ENCODE measurements around the gene CLEC16A.

Gene CLEC16A

GRCh38 chr16:11224894-11225676 lies 280.7 kb downstream of the CLEC16A start:
- H3K4me3 ChIP-seq (IDR thresholded peaks at IDR 0.05; ENCODE audit: insufficient read depth, low read depth, low read length): no peak overlapping the region
- H3K9ac ChIP-seq: no peak overlapping the region
- H3K27ac ChIP-seq: no peak overlapping the region
- H3K79me2 ChIP-seq (ENCODE audit: insufficient read depth, low read depth): no peaks in the 10 kb centered on the region
- no peaks in the 10 kb centered on the region for H3K36me3 ChIP-seq (ENCODE audit: insufficient read depth)
- H3K4me2 ChIP-seq: peak overlapping the region; percentile 93
- H3K4me1 ChIP-seq (ENCODE audit: low read depth, poor library complexity, severe bottlenecking): peaks cover 19% of the 10 kb centered on the region
- no peaks in the 10 kb centered on the region for H4K20me1 ChIP-seq (ENCODE audit: insufficient read depth)
- no peak for TF ChIP-seq CTCF (conservative IDR thresholded peaks at IDR 0.05; ENCODE audit: low read depth, low read length)
- H3K27me3 ChIP-seq (ENCODE audit: insufficient read depth, low read depth): no peaks in the 10 kb centered on the region; the same call in 1 of the 2 replicates
- H2AFZ ChIP-seq (ENCODE audit: low read depth): peak overlapping the region; percentile 54

DNA sequence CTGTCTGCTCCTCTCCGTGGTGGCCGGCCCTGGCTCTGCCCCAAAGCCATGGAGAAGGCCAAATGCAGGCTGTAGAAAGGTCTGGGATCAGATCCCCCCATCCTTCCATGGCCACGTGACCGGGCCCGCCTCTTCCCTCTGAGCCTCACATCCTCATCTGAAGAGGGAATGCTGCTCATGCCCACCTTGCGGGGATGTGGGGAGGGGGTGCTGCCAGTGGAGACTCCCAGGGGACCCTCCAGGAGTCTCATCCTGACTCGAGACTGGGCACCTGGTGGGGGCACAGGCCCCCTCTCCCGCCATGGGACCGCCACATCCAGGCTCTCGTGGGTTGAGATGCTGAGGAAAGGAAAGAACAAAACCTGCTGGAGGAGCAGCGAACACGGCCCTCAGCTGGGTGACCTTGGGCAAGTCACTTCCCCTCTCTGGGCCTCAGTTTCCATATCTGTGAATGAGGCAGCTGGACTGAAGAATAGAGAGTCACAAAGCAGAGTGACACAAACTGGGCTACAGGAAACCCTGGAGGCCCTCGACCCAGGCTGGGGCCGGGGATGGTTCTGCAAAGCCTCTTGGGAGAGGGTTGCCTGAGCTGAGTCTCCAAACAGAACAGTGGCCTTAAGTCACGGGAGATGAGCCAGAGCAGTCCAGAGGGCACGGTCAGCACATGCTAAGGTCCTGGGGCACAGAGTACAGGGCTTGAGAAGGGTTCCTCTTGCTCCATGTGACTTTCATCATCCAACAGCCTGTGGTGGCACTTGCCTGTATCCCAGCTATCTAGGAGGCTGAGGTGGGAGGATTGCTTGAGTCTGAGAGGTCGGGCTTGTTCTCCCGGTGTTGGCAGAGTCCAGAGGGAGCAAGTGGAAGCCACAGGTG lies 281.5 kb downstream of the CLEC16A start:
- Histone ChIP-seq H3K4me2 (peak overlapping the region; percentile 93), H3K4me3 (IDR thresholded peaks at IDR 0.05; ENCODE audit: insufficient read depth, low read depth, low read length) (no peak overlapping the region), H3K27ac (no peak overlapping the region), H3K9ac (no peak overlapping the region), H3K27me3 (ENCODE audit: insufficient read depth, low read depth) (no peaks in the 10 kb centered on the region; the same call in 1 of the 2 replicates), H3K4me1 (ENCODE audit: low read depth, poor library complexity, severe bottlenecking) (peaks cover 19% of the 10 kb centered on the region), H4K20me1 (ENCODE audit: insufficient read depth) (no peaks in the 10 kb centered on the region), H3K79me2 (ENCODE audit: insufficient read depth, low read depth) (no peaks in the 10 kb centered on the region), H3K36me3 (ENCODE audit: insufficient read depth) (no peaks in the 10 kb centered on the region), H2AFZ (ENCODE audit: low read depth) (peak overlapping the region; percentile 54)
- no peak for TF ChIP-seq CTCF (conservative IDR thresholded peaks at IDR 0.05; ENCODE audit: low read depth, low read length)

- H3K4me1 ChIP-seq (ENCODE audit: low read depth, poor library complexity, severe bottlenecking): peaks cover 22% of the 10 kb centered on the region
- no peak overlapping the region for H3K9ac ChIP-seq
- H3K4me2 ChIP-seq: no peak overlapping the region
- no peak overlapping the region for H3K27ac ChIP-seq
- TF ChIP-seq CTCF (conservative IDR thresholded peaks at IDR 0.05; ENCODE audit: low read depth, low read length): no peak
- no peak overlapping the region for H2AFZ ChIP-seq (ENCODE audit: low read depth)
- H3K27me3 ChIP-seq (ENCODE audit: insufficient read depth, low read depth): no peaks in the 10 kb centered on the region; the same call in 1 of the 2 replicates
- H3K36me3 ChIP-seq (ENCODE audit: insufficient read depth): no peaks in the 10 kb centered on the region
- no peak overlapping the region for H3K4me3 ChIP-seq (IDR thresholded peaks at IDR 0.05; ENCODE audit: insufficient read depth, low read depth, low read length)
- H4K20me1 ChIP-seq (ENCODE audit: insufficient read depth): no peaks in the 10 kb centered on the region
- no peaks in the 10 kb centered on the region for H3K79me2 ChIP-seq (ENCODE audit: insufficient read depth, low read depth)
These were observed 285.1 kb downstream of the CLEC16A start for GRCh38 chr16:11229432-11229831.

DNA sequence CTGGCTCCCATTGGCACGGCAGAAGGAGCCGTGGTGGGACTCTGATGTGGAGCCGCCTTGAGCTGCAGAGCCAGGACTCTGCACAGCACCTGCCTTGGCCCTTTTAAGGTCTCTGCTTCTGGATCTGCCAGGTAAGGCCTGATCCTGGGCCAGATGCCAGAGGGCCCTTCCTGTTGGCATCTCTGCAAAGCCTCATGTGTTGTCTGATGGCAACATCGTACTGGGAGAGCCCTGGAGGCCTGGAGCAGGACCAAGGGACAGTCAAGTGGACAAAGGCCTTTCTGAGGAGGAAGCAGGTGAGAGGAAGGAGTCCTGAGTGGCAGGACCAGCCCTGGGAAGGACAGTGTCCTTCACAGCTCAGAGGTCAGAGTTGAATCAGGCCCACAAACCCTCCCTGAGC lies 285.5 kb downstream of the CLEC16A start:
- no peak overlapping the region for H3K9ac ChIP-seq
- H4K20me1 ChIP-seq (ENCODE audit: insufficient read depth): no peaks in the 10 kb centered on the region
- peaks cover 18% of the 10 kb centered on the region for H3K4me1 ChIP-seq (ENCODE audit: low read depth, poor library complexity, severe bottlenecking)
- H3K36me3 ChIP-seq (ENCODE audit: insufficient read depth): no peaks in the 10 kb centered on the region
- H3K4me3 ChIP-seq (IDR thresholded peaks at IDR 0.05; ENCODE audit: insufficient read depth, low read depth, low read length): no peak overlapping the region
- no peak overlapping the region for H3K27ac ChIP-seq
- no peak overlapping the region for H3K4me2 ChIP-seq
- no peak overlapping the region for H2AFZ ChIP-seq (ENCODE audit: low read depth)
- TF ChIP-seq CTCF (conservative IDR thresholded peaks at IDR 0.05; ENCODE audit: low read depth, low read length): no peak
- no peaks in the 10 kb centered on the region; the same call in 1 of the 2 replicates for H3K27me3 ChIP-seq (ENCODE audit: insufficient read depth, low read depth)
- no peaks in the 10 kb centered on the region for H3K79me2 ChIP-seq (ENCODE audit: insufficient read depth, low read depth)
